Measurements from ENCODE around the gene TTBK1.

Gene TTBK1

GRCh38 chr6:43256670-43257366 lies 13.5 kb downstream of the TTBK1 start:
- DNase-seq, result no peak

- no peak for DNase-seq
Measured at GRCh38 chr6:43257367-43258145, 14.3 kb downstream of the TTBK1 start.

GRCh38 chr6:43258180-43258579 lies 14.9 kb downstream of the TTBK1 start:
- no peak for DNase-seq

- DNase-seq, result no peak
Measured at GRCh38 chr6:43258807-43259686, 15.8 kb downstream of the TTBK1 start.

GRCh38 chr6:43260791-43261190 lies 17.5 kb downstream of the TTBK1 start:
- no peak for DNase-seq

GRCh38 chr6:43261198-43261597 lies 17.9 kb downstream of the TTBK1 start:
- DNase-seq, result no peak

- DNase-seq, result no peak
Measured at GRCh38 chr6:43262000-43262779, 18.9 kb downstream of the TTBK1 start.

- no peak for DNase-seq
Measured at GRCh38 chr6:43262780-43263313, 19.6 kb downstream of the TTBK1 start.

- no peak for DNase-seq
Measured at GRCh38 chr6:43263314-43264178, 20.3 kb downstream of the TTBK1 start.

GRCh38 chr6:43264599-43265145 lies 21.4 kb downstream of the TTBK1 start:
- DNase-seq, result no peak

- DNase-seq, result no peak
Measured at GRCh38 chr6:43265564-43265963, 22.3 kb downstream of the TTBK1 start.

GRCh38 chr6:43267619-43268354 lies 24.5 kb downstream of the TTBK1 start:
- DNase-seq, result no peak

GRCh38 chr6:43268355-43268700 lies 25.0 kb downstream of the TTBK1 start:
- DNase-seq, result no peak

GRCh38 chr6:43268782-43269272 lies 25.5 kb downstream of the TTBK1 start:
- DNase-seq, result no peak

- no peak for DNase-seq
Measured at GRCh38 chr6:43269273-43270007, 26.2 kb downstream of the TTBK1 start.

GRCh38 chr6:43271103-43271815 lies 28.0 kb downstream of the TTBK1 start:
- no peak for DNase-seq

- no peak for DNase-seq
Measured at GRCh38 chr6:43271944-43272343, 28.7 kb downstream of the TTBK1 start.

GRCh38 chr6:43273707-43274106 lies 30.4 kb downstream of the TTBK1 start:
- DNase-seq, result no peak

All from GOT3 (cell line).